PC-3 (cell line): ENCODE results near the gene MYL12B.

Experiments used
- CTCF ChIP-seq: fragments of 300-600 bp; sonication (generic); conservative IDR thresholded peaks from 2 replicates; pipeline ENCODE4 v1.5.1; 2017; ENCODE audit warnings: antibody characterized with exemption, low read depth, mild to moderate bottlenecking, low read length
- EZH2 ChIP-seq: fragments of 300-600 bp; sonication (generic); IDR thresholded peaks from one replicate; pipeline ENCODE4 v1.6.1; 2017; ENCODE audit warnings: antibody characterized with exemption, mild to moderate bottlenecking, low read length; ENCODE audit not compliant: unreplicated experiment
- EZH2phosphoT487 ChIP-seq: fragments of 300-600 bp; sonication (generic); IDR thresholded peaks from 2 replicates; pipeline ENCODE4 v1.6.1; 2018; ENCODE audit warnings: mild to moderate bottlenecking, antibody characterized with exemption, low read length, borderline replicate concordance

- no peak for TF ChIP-seq EZH2
- TF ChIP-seq CTCF = no peak
- no peak for TF ChIP-seq EZH2phosphoT487
Measured at GRCh38 chr18:3286159-3286558, 24.2 kb downstream of the MYL12B start.
